ENCODE results near the gene PPP4R2.

GRCh38 chr3:72947715-72948490 lies 48.7 kb upstream of the PPP4R2 start:
- TF ChIP-seq, protein P1, sequence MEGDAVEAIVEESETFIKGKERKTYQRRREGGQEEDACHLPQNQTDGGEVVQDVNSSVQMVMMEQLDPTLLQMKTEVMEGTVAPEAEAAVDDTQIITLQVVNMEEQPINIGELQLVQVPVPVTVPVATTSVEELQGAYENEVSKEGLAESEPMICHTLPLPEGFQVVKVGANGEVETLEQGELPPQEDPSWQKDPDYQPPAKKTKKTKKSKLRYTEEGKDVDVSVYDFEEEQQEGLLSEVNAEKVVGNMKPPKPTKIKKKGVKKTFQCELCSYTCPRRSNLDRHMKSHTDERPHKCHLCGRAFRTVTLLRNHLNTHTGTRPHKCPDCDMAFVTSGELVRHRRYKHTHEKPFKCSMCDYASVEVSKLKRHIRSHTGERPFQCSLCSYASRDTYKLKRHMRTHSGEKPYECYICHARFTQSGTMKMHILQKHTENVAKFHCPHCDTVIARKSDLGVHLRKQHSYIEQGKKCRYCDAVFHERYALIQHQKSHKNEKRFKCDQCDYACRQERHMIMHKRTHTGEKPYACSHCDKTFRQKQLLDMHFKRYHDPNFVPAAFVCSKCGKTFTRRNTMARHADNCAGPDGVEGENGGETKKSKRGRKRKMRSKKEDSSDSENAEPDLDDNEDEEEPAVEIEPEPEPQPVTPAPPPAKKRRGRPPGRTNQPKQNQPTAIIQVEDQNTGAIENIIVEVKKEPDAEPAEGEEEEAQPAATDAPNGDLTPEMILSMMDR (conservative IDR thresholded peaks at IDR 0.05 in 1 of 2, IDR thresholded peaks at IDR 0.05 in 1 of 2; ENCODE audit: extremely low read depth in 1 of 2, insufficient read depth in 1 of 2, low read depth in 1 of 2, low read length in 2 of 2): no peak
- TF ChIP-seq EZH2 (IDR thresholded peaks at IDR 0.05; ENCODE audit: borderline replicate concordance, low read length): no peak

Measured in mammary epithelial cell (primary cell).